A549 (cell line): ENCODE data around the gene JAKMIP1.

Source experiments
- CHD2 ChIP-seq: fragments of 150-350 bp; IDR thresholded peaks from 2 replicates; pipeline ENCODE4 v1.6.1; 2014; ENCODE audit warnings: low read length; ENCODE audit not compliant: partially characterized antibody
- CTCF ChIP-seq: fragments of >200 bp; sonication (Bioruptor Twin); formaldehyde crosslinking; IDR thresholded peaks from 3 replicates; pipeline ENCODE4 v1.5.1; 2016
- FOSL2 ChIP-seq, 2 experiments: fragments of 450-650 bp in 1 of 2; fragments of >200 bp in 1 of 2; sonication (Bioruptor Twin) in 1 of 2; formaldehyde crosslinking; IDR thresholded peaks; 2 replicates each; pipeline versions ENCODE4 v1.5.0 to v1.6.1; 2016 to 2020; ENCODE audit warnings: mild to moderate bottlenecking in 1 of 2, moderate library complexity in 1 of 2
- HMGXB4 ChIP-seq: fragments of 250-450 bp; sonication (Bioruptor Pico); IDR thresholded peaks from 2 replicates; pipeline ENCODE4 v1.5.0; 2021; ENCODE audit warnings: mild to moderate bottlenecking, moderate library complexity, borderline replicate concordance
- KDM5A ChIP-seq: fragments of 200-600 bp; sonication (generic); IDR thresholded peaks from 2 replicates; pipeline ENCODE4 v1.6.1; 2016; ENCODE audit warnings: antibody characterized with exemption, mild to moderate bottlenecking
- POLR2A ChIP-seq: IDR thresholded peaks from 2 replicates; pipeline ENCODE4 v1.6.1; 2012; ENCODE audit warnings: mild to moderate bottlenecking, low read length
- RNF2 ChIP-seq: fragments of 200-600 bp; sonication (generic); IDR thresholded peaks from 2 replicates; pipeline ENCODE4 v1.6.1; 2016; ENCODE audit warnings: low read depth, mild to moderate bottlenecking, antibody characterized with exemption, moderate library complexity, borderline replicate concordance

- no peak for TF ChIP-seq POLR2A
- no peak for TF ChIP-seq HMGXB4 (CRISPR knock-in tag)
- no peak for TF ChIP-seq KDM5A
- peak; percentile 18; the same call in 1 of the 3 replicates for TF ChIP-seq CTCF
- TF ChIP-seq RNF2, result no peak
- TF ChIP-seq CHD2, result no peak
- TF ChIP-seq FOSL2 (IDR thresholded peaks at IDR 0.05), result no peak
- TF ChIP-seq FOSL2 (CRISPR knock-in tag; IDR thresholded peaks at IDR 0.05), result no peak
Observed at GRCh38 chr4:6134612-6135220, 65.6 kb downstream of the JAKMIP1 start.
